Mesothelial cell of epicardium (in vitro differentiated cells): Measurements from ENCODE around the gene PCSK2. TPM values are rescaled to one million over a fixed set of nuclear protein-coding genes. Genes with fewer than 3 reads are reported as not detected.
"Not testable (repeated sequence)": the region's sequence is repeated elsewhere in the genome, so short reads cannot be mapped to it uniquely, and the experiment has no call there.

ENCODE experiments used
- DNase-seq, 2 experiments: peaks; one replicate each; pipeline ENCODE4 v3.0.0; 2021; ENCODE audit warnings: low spot score in 2 of 2; ENCODE audit not compliant: unreplicated experiment in 2 of 2
- H3K27ac Mint-ChIP-seq: 2 replicates; pipeline ENCODE4 v1.8.0; 2021; ENCODE audit warnings: mixed read lengths
- H3K27me3 Mint-ChIP-seq: 2 replicates; pipeline ENCODE4 v1.8.0; 2021; ENCODE audit warnings: low read depth, mixed read lengths
- H3K36me3 Mint-ChIP-seq: 2 replicates; pipeline ENCODE4 v1.8.0; 2021; ENCODE audit warnings: mixed read lengths
- H3K4me1 Mint-ChIP-seq: 2 replicates; pipeline ENCODE4 v1.8.0; 2021; ENCODE audit warnings: mixed read lengths
- H3K4me3 Mint-ChIP-seq: 2 replicates; pipeline ENCODE4 v1.8.0; 2021; ENCODE audit warnings: mild to moderate bottlenecking, moderate library complexity, mixed read lengths
- H3K9me3 Mint-ChIP-seq: 2 replicates; pipeline ENCODE4 v1.8.0; 2021; ENCODE audit warnings: mixed read lengths
- total RNA-seq: library from RNA; stranded (reverse); gene quantifications from 3 replicates; pipeline ENCODE4 v1.2.1, GENCODE V29; 2021
- TF ChIP-seq, protein P1 (sequence below): fragments of 200-600 bp; sonication (generic); IDR thresholded peaks from one replicate; pipeline ENCODE4 v1.5.0; 2021; ENCODE audit warnings: antibody characterized with exemption; ENCODE audit not compliant: unreplicated experiment

Gene PCSK2
- total RNA-seq, 1 donor from 2014 or later: 0.38 TPM

DNA sequence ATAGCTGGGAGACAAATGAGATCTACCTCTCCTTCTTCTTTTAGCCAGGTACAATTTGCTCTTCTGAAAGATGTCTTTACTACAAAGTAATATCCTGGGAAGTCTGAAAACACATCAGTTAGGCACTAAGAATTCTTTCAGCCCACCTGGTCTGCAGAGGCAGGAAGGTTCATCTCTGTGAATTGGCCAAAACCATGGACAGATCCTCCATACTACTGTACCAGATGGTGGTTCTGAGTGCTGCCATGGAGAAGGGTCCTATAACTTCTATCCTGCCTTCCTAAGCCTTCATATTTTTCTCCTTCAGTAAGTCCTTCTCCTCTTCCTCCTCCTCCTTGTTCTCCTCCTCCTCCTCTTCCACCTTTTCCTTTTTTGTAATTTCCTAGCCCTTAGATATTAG, 11.7 kb upstream of the PCSK2 start:
- no peaks in the 10 kb centered on the region for H3K4me1 Mint-ChIP-seq
- no peaks in the 10 kb centered on the region for H3K36me3 Mint-ChIP-seq
- no peak for DNase-seq
- TF ChIP-seq, protein P1, sequence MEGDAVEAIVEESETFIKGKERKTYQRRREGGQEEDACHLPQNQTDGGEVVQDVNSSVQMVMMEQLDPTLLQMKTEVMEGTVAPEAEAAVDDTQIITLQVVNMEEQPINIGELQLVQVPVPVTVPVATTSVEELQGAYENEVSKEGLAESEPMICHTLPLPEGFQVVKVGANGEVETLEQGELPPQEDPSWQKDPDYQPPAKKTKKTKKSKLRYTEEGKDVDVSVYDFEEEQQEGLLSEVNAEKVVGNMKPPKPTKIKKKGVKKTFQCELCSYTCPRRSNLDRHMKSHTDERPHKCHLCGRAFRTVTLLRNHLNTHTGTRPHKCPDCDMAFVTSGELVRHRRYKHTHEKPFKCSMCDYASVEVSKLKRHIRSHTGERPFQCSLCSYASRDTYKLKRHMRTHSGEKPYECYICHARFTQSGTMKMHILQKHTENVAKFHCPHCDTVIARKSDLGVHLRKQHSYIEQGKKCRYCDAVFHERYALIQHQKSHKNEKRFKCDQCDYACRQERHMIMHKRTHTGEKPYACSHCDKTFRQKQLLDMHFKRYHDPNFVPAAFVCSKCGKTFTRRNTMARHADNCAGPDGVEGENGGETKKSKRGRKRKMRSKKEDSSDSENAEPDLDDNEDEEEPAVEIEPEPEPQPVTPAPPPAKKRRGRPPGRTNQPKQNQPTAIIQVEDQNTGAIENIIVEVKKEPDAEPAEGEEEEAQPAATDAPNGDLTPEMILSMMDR: no peak
- no peak overlapping the region for H3K27ac Mint-ChIP-seq
- peaks cover 4% of the 10 kb centered on the region for H3K9me3 Mint-ChIP-seq
- no peak overlapping the region for H3K4me3 Mint-ChIP-seq
- H3K27me3 Mint-ChIP-seq: peaks cover 50% of the 10 kb centered on the region

DNA sequence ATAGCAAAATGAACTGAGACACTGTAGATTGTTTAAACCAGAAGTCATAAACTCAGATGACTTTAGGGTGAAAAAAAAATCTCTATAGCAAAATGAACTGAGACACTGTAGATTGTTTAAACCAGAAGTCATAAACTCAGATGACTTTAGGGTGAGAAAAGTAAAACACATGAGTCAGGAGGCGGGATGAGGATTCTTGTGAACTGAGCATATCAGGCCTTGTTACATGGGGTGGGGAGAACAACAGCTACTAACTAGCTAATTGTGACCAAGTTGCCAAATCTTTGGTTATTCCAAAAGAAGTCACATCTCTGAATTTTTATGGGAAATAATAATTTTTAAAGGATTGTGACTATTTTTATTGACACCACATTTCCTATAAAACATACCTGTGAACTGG, 7.0 kb upstream of the PCSK2 start:
- H3K36me3 Mint-ChIP-seq: not testable (repeated sequence)

DNA sequence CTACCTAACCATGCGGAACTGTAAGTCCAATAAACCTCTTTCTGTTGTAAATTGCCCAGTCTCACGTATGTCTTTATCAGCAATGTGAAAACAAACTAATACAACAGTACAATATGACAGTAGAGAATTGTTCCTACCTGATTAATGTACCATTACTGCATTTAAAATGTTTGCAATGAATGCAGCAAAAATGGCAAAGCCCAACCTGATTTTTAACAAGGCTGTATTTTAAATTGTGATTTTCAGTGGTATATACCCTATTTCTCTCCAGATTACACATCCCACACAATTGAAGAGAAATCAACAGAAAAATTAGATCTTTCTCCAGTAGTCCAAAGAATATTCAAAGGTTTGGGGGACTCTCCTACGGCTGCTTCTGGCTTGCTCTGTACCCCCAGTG, 3.3 kb upstream of the PCSK2 start:
- no peak overlapping the region for H3K4me3 Mint-ChIP-seq
- no peaks in the 10 kb centered on the region for H3K9me3 Mint-ChIP-seq
- H3K4me1 Mint-ChIP-seq: peaks cover 20% of the 10 kb centered on the region
- TF ChIP-seq, protein P1: no peak
- no peaks in the 10 kb centered on the region for H3K36me3 Mint-ChIP-seq
- H3K27ac Mint-ChIP-seq: no peak overlapping the region
- peaks cover 88% of the 10 kb centered on the region for H3K27me3 Mint-ChIP-seq
- DNase-seq: no peak

More for the DNA sequence above, 7.0 kb upstream of the PCSK2 start:
- H3K9me3 Mint-ChIP-seq, H3K4me1 Mint-ChIP-seq, H3K27ac Mint-ChIP-seq, DNase-seq, H3K4me3 Mint-ChIP-seq: not testable (repeated sequence)
- H3K27me3 Mint-ChIP-seq: peaks cover 76% of the 10 kb centered on the region

DNA sequence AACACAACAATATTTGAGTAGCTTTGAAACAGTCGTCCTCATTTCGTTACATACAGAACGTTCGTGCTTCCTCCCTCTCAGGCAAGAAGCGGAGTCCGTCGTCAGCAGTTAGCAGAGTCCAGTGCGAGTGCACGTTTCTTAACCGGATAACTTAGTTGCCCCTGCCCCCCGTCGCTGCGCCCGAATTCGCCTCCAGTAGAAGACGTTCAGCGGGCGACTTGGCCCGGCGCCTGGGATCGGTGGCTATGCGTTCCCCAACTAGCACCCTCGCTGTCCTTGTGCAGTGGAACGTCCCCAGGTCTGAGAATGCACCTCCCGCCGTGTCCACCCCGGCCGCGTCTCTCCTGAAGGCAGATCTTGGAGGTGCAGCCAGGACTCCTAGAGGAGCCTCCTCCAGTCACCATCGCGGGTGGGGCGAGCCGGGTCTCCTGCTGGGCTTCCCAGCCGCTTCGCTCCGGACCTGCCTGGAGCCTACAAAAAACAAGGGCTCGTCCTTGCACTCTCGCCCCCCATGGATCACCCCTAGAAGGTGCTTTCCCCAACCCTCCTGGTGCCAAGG, 910 bp upstream of the PCSK2 start:
- Mint-ChIP-seq H3K4me3 (peak overlapping the region; percentile 62), H3K27me3 (peaks cover 96% of the 10 kb centered on the region), H3K9me3 (no peaks in the 10 kb centered on the region), H3K27ac (peak overlapping the region; percentile 21), H3K36me3 (no peaks in the 10 kb centered on the region), H3K4me1 (peaks cover 20% of the 10 kb centered on the region)
- TF ChIP-seq, protein P1: no peak
- DNase-seq: peak in 1 of 2 experiments; percentile 40

DNA sequence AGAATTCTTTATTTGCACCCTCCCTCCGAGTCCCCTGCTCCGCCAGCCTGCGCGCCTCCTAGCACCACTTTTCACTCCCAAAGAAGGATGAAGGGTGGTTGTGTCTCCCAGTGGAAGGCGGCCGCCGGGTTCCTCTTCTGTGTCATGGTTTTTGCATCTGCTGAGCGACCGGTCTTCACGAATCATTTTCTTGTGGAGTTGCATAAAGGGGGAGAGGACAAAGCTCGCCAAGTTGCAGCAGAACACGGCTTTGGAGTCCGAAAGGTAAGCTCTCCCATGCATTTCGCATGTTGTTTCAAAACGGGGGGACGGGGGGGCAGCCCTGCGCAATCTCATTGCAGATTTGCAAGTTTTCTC, 357 bp downstream of the PCSK2 start:
- H3K27ac Mint-ChIP-seq: no peak overlapping the region
- TF ChIP-seq, protein P1: no peak
- peak in 1 of 2 experiments; percentile 37 for DNase-seq
- H3K36me3 Mint-ChIP-seq: no peaks in the 10 kb centered on the region
- H3K4me1 Mint-ChIP-seq: peaks cover 20% of the 10 kb centered on the region
- H3K9me3 Mint-ChIP-seq: no peaks in the 10 kb centered on the region
- peak overlapping the region; percentile 39 for H3K4me3 Mint-ChIP-seq
- peaks cover 98% of the 10 kb centered on the region for H3K27me3 Mint-ChIP-seq

DNA sequence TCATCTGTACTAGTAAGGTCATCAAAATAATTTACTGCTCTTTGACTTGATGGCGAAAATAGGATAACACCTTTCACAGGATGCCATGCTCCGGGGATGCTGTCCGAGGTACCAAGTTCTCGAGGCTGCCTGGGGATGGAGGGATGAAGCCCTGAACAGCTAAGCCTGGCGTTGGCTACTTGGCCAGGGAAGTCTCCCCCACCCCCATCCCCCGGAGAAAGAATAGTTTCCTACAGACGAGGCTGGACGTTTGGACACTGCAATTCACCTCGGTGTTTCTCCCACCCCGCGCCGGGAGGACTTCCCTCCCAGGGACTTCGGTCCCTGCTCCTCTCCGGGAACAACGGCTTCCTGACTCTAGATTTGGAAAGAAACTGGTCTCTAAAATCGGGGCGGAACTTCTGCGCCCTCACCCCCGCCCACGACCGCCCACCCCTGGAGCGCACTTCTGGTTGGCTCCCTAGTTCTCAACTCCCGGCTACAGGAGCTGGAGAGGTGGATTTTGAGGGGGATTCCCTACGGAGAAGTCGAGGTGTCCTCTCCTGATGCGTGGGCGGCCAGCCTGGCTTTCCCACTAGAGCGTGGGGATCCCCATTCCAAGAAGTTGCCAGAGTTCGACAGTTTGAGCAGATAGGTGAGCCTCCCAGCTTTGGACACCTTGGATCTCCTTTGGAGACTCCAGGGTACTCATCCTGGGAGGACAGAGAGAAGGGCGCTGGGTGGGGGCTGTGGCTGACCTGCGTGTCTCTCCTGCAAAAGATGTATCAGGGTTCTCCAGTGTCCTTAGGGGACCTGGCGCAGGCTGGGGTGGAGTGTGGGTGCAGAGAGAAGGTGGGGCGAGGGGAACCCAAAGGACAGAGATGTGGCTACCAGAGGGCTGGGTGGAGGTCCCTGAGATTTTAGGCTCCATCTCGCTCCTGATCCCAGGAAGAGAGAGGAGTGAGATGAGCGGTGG, 1.1 kb downstream of the PCSK2 start:
- H3K4me1 Mint-ChIP-seq: peaks cover 20% of the 10 kb centered on the region
- H3K4me3 Mint-ChIP-seq: peak overlapping the region; percentile 39
- peaks cover 98% of the 10 kb centered on the region for H3K27me3 Mint-ChIP-seq
- no peak overlapping the region for H3K27ac Mint-ChIP-seq
- TF ChIP-seq, protein P1: no peak
- DNase-seq: peak in 1 of 2 experiments; percentile 41
- H3K9me3 Mint-ChIP-seq: no peaks in the 10 kb centered on the region
- H3K36me3 Mint-ChIP-seq: no peaks in the 10 kb centered on the region
